HepG2 (cell line): ENCODE data around the gene RABGAP1L. TPM values are rescaled to one million over a fixed set of nuclear protein-coding genes. Genes with fewer than 3 reads are reported as not detected.

ENCODE experiments used
- ATAC-seq: fragments of 200-7000 bp; cut with Tn5 transposase; 3 replicates; pipeline ENCODE4 v1.9.1; 2020; ENCODE audit warnings: mild to moderate bottlenecking, moderate library complexity
- BruUV-seq: library from RNA; stranded (reverse); fragments of 400-500 nt; replicated peaks from 2 replicates; lab custom pipeline; 2021; lab: Mats Ljungman, UMichigan
- CTCF ChIA-PET: fragments of 300-600 bp; formaldehyde crosslinking; extraction: SDS; loops from one replicate; lab custom pipeline; 2021; ENCODE audit warnings: low total read pairs, inconsistent platforms, low intra/inter-chr PET ratio; lab: Yijun Ruan, JAX
- POLR2A ChIA-PET: fragments of 350-600 bp; sonication (Branson Sonifier 250); formaldehyde crosslinking; loops from one replicate; lab custom pipeline; 2020; ENCODE audit warnings: antibody characterized with exemption, inconsistent platforms; lab: Yijun Ruan, JAX
- DNase-seq: peaks from one replicate; pipeline ENCODE4 v3.0.0-alpha.2; 2015; ENCODE audit warnings: low spot score
- FAIRE-seq: peaks from 3 replicates; lab custom pipeline; 2011; peaks lifted over from hg19 to GRCh38; lab: Jason Lieb, UNC
- H2AFZ ChIP-seq: one replicate; pipeline ENCODE4 v1.6.1; 2011; ENCODE audit warnings: low read length, inconsistent platforms
- H3K27ac ChIP-seq: fragments of 300-600 bp; 3 replicates; pipeline ENCODE4 v1.8.0; 2011; ENCODE audit warnings: mixed run types, mild to moderate bottlenecking, mixed read lengths, low read length, inconsistent platforms; ENCODE audit not compliant: insufficient read depth; ENCODE audit errors: extremely low read length
- H3K27me3 ChIP-seq, 2 experiments: fragments of 200-600 bp in 1 of 2; 2 replicates in 1 of 2; 3 replicates in 1 of 2; pipeline versions ENCODE4 v1.6.0 to v1.8.0; 2011; ENCODE audit warnings: low read length in 2 of 2, mild to moderate bottlenecking in 2 of 2, moderate library complexity in 2 of 2, inconsistent platforms in 1 of 2; ENCODE audit not compliant: insufficient read depth in 2 of 2, control insufficient read depth in 1 of 2
- H3K36me3 ChIP-seq, 2 experiments: fragments of 200-600 bp in 1 of 2; replicated peaks in 1 of 2; 2 replicates in 1 of 2; 3 replicates in 1 of 2; pipeline versions ENCODE4 v1.5.1 to v1.8.0; 2011; ENCODE audit warnings: low read length in 2 of 2, inconsistent platforms in 1 of 2; ENCODE audit not compliant: insufficient read depth in 2 of 2, control insufficient read depth in 1 of 2
- H3K4me1 ChIP-seq: 2 replicates; pipeline ENCODE4 v1.5.1; 2012; ENCODE audit warnings: low read length, inconsistent platforms; ENCODE audit not compliant: insufficient read depth
- H3K4me2 ChIP-seq: 2 replicates; pipeline ENCODE4 v1.6.0; 2011; ENCODE audit warnings: low read depth, low read length, inconsistent platforms
- H3K4me3 ChIP-seq, 3 experiments: fragments of 200-600 bp in 1 of 3; sonication (generic), shearing (Covaris generic) in 1 of 3; replicated peaks in 1 of 3; 2 replicates each; pipeline ENCODE4 v1.5.1; 2011 to 2016; ENCODE audit warnings: low read length in 3 of 3, inconsistent platforms in 2 of 3, low read depth in 2 of 3, mild to moderate bottlenecking in 2 of 3, control low read depth in 1 of 3, mixed read lengths in 1 of 3; ENCODE audit not compliant: insufficient read depth in 1 of 3
- H3K79me2 ChIP-seq: one replicate; pipeline ENCODE4 v1.6.1; 2011; ENCODE audit warnings: low read length, inconsistent platforms; ENCODE audit not compliant: insufficient read depth
- H3K9ac ChIP-seq: 2 replicates; pipeline ENCODE4 v1.6.0; 2011; ENCODE audit warnings: mild to moderate bottlenecking, low read depth, low read length, inconsistent platforms; ENCODE audit not compliant: insufficient read depth
- H3K9me3 ChIP-seq: 2 replicates; pipeline ENCODE4 v1.5.1; 2012; ENCODE audit warnings: mild to moderate bottlenecking, low read length
- H4K20me1 ChIP-seq: 2 replicates; pipeline ENCODE4 v1.6.0; 2011; ENCODE audit warnings: inconsistent platforms, mild to moderate bottlenecking, low read length, moderate library complexity; ENCODE audit not compliant: insufficient read depth
- CBFB ChIP-seq: sonication (generic); formaldehyde crosslinking; IDR thresholded peaks from 2 replicates; pipeline ENCODE4 v1.4.0; 2020; ENCODE audit warnings: missing genetic modification reagents
- GLMP ChIP-seq: sonication (generic); formaldehyde crosslinking; IDR thresholded peaks from 2 replicates; pipeline ENCODE4 v1.9.0; 2021; ENCODE audit warnings: missing genetic modification reagents, mild to moderate bottlenecking, borderline replicate concordance
- POLR2AphosphoS5 ChIP-seq: IDR thresholded peaks from 2 replicates; pipeline ENCODE4 v1.6.1; 2012; ENCODE audit warnings: low read depth, low read length
- RARG ChIP-seq: sonication (generic); formaldehyde crosslinking; IDR thresholded peaks from 2 replicates; pipeline ENCODE4 v1.4.0; 2020; ENCODE audit warnings: low read depth, mild to moderate bottlenecking, missing genetic modification reagents
- SAFB2 ChIP-seq: sonication (generic); formaldehyde crosslinking; IDR thresholded peaks from 2 replicates; pipeline ENCODE4 v1.5.1; 2020; ENCODE audit warnings: missing genetic modification reagents, low read depth, mild to moderate bottlenecking, borderline replicate concordance
- SALL1 ChIP-seq: sonication (generic); formaldehyde crosslinking; IDR thresholded peaks from 2 replicates; pipeline ENCODE4 v1.8.0; 2022; ENCODE audit warnings: mild to moderate bottlenecking, missing genetic modification reagents
- SNAPC2 ChIP-seq: sonication (generic); formaldehyde crosslinking; IDR thresholded peaks from 2 replicates; pipeline ENCODE4 v1.8.1; 2022; ENCODE audit warnings: mild to moderate bottlenecking, missing genetic modification reagents
- SP5 ChIP-seq: IDR thresholded peaks from 2 replicates; pipeline ENCODE4 v1.6.1; 2016; ENCODE audit warnings: low read depth, borderline replicate concordance
- TCF7 ChIP-seq: sonication (generic); IDR thresholded peaks from 2 replicates; pipeline ENCODE4 v1.6.1; 2016; ENCODE audit warnings: antibody characterized with exemption, low read depth
- ZBTB49 ChIP-seq: sonication (generic); formaldehyde crosslinking; IDR thresholded peaks from 2 replicates; pipeline ENCODE4 v1.4.0; 2020; ENCODE audit warnings: missing genetic modification reagents, borderline replicate concordance
- ZNF121 ChIP-seq: sonication (generic); formaldehyde crosslinking; IDR thresholded peaks from 2 replicates; pipeline ENCODE4 v1.5.0; 2020; ENCODE audit warnings: mild to moderate bottlenecking, missing genetic modification reagents
- ZNF274 ChIP-seq: sonication (generic); formaldehyde crosslinking; IDR thresholded peaks from 2 replicates; pipeline ENCODE4 v1.5.1; 2020; ENCODE audit warnings: mild to moderate bottlenecking, missing genetic modification reagents
- ZNF460 ChIP-seq: sonication (generic); formaldehyde crosslinking; IDR thresholded peaks from 2 replicates; pipeline ENCODE4 v1.5.1; 2020; ENCODE audit warnings: missing genetic modification reagents, mild to moderate bottlenecking, borderline replicate concordance
- ZNF646 ChIP-seq: sonication (generic); formaldehyde crosslinking; IDR thresholded peaks from 2 replicates; pipeline ENCODE4 v1.9.0; 2021; ENCODE audit warnings: mild to moderate bottlenecking, missing genetic modification reagents
- ZNF773 ChIP-seq: sonication (generic); formaldehyde crosslinking; IDR thresholded peaks from 2 replicates; pipeline ENCODE4 v1.4.0; 2020; ENCODE audit warnings: missing genetic modification reagents, borderline replicate concordance
- in situ Hi-C: cut with HindIII; loops from 2 replicates; pipeline ENCODE4 v1.10.0; 2017; ENCODE audit warnings: low pct_unique_long_range_greater_than_20kb; ENCODE audit not compliant: extremely low pct_ligation_motif_present
- intact Hi-C: fragments of 100-400 bp; cut with micrococcal nuclease; formaldehyde crosslinking; loops from one replicate; pipeline ENCODE4 v1.10.0; 2022; ENCODE audit not compliant: unreplicated experiment
- polyA plus RNA-seq, 8 experiments: library from polyadenylated mRNA; depleted of rRNA in 3 of 8; stranded (reverse) in 7 of 8; unstranded in 1 of 8; fragments of >200 nt; fragmentation: Illumina TruSeq in 4 of 8; extraction: Trizol in 4 of 8; gene quantifications; 2 replicates each; pipeline versions ENCODE4 v1.2.1 to v1.2.3, GENCODE V29; 2011 to 2016; ENCODE audit warnings: low read depth in 4 of 8, missing spikeins in 1 of 8, mixed read lengths in 1 of 8; ENCODE audit not compliant: insufficient read depth in 1 of 8
- total RNA-seq, 5 experiments: library from RNA; depleted of rRNA; stranded (reverse); fragments of >200 nt; fragmentation: Illumina TruSeq; extraction: Trizol; gene quantifications; 2 replicates each; pipeline ENCODE4 v1.2.3, GENCODE V29; 2016; ENCODE audit warnings: low read depth in 1 of 5

The RABGAP1L gene
- total and polyA plus RNA-seq, 2 of the 13 experiments (the other 11 are each of a cell fraction or from before 2014, with no cell fraction given) = 7.9 to 22.6 TPM

GRCh38 chr1:174265282-174265681 lies 106.0 kb downstream of the RABGAP1L start:
- ChIA-PET CTCF (no interaction called here), POLR2A (no interaction called here)
- Histone ChIP-seq H3K27ac (no peak overlapping the region), H3K36me3 (no peaks in the 10 kb centered on the region), H3K79me2 (no peaks in the 10 kb centered on the region), H3K4me1 (peaks cover 50% of the 10 kb centered on the region), H3K27me3 (no peaks in the 10 kb centered on the region), H2AFZ (no peak overlapping the region), H3K9ac (no peak overlapping the region), H3K9me3 (no peaks in the 10 kb centered on the region), H3K4me3 (no peak overlapping the region), H4K20me1 (no peaks in the 10 kb centered on the region), H3K4me2 (no peak overlapping the region)
- in situ Hi-C loops (loop anchor here (25.0 kb wide), 1 partner anchor 722 kb away; the partner anchor contains the start of gene CACYBP), intact Hi-C loops (loop anchor here (5.0 to 10.0 kb wide), 3 partner anchors 230 to 732 kb away; partner anchors contain the start of gene CACYBP)
- no peak for ATAC-seq
- BruUV-seq = no TSS peak
- no peak for DNase-seq
- FAIRE-seq = no peak
- TF ChIP-seq ZBTB49 (CRISPR knock-in tag) (no peak), POLR2AphosphoS5 (no peak), SNAPC2 (no peak), ZNF121 (CRISPR knock-in tag) (no peak), ZNF274 (no peak), ZNF773 (no peak), GLMP (CRISPR knock-in tag) (no peak), CBFB (CRISPR knock-in tag) (no peak), SALL1 (CRISPR knock-in tag) (no peak), TCF7 (no peak), SP5 (no peak), SAFB2 (CRISPR knock-in tag) (no peak), ZNF460 (CRISPR knock-in tag) (no peak), RARG (CRISPR knock-in tag) (no peak), ZNF646 (CRISPR knock-in tag) (no peak)
